GM21381 (cell line): Measurements from ENCODE around the gene TRAK1.

ENCODE experiments used
- ATAC-seq: cut with Tn5 transposase; IDR thresholded peaks from one replicate; pipeline ENCODE4 v1.9.1; 2021; ENCODE audit warnings: mild to moderate bottlenecking, moderate library complexity; ENCODE audit not compliant: unreplicated experiment

TRAK1 gene

GRCh38 chr3:42149975-42150374 is 58.8 kb downstream of the TRAK1 start:
- ATAC-seq = no peak

DNA sequence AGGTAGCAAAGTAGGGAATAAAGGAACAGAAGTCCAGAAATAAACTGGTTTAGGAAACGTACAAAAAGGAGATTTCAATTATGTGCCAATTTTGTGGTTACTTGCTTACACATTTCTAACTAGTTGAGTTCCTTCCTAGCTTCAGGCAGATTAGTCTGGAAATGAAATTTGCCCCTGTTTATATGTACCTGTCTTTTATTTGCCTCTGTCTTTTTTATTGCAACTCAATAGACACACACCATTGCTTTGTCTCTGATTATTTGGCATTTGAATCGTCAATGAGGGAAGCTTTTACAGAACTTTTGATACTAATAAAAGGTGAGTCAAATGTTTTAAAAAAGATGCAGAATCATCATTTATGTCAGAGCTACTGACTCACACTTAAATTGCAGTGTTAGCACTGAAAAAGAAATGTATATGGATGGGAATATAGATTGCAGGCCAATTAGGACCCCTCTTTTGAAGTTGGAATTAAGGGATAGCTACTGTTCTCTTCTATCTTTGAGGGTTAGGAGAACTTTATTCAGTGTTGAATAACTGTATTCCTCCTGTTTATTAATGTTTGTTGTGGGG is 60.5 kb downstream of the TRAK1 start:
- no peak for ATAC-seq

- ATAC-seq = no peak
These were observed 61.0 kb downstream of the TRAK1 start for GRCh38 chr3:42152193-42152592.

GRCh38 chr3:42153039-42153438 is 61.9 kb downstream of the TRAK1 start:
- ATAC-seq = no peak

DNA sequence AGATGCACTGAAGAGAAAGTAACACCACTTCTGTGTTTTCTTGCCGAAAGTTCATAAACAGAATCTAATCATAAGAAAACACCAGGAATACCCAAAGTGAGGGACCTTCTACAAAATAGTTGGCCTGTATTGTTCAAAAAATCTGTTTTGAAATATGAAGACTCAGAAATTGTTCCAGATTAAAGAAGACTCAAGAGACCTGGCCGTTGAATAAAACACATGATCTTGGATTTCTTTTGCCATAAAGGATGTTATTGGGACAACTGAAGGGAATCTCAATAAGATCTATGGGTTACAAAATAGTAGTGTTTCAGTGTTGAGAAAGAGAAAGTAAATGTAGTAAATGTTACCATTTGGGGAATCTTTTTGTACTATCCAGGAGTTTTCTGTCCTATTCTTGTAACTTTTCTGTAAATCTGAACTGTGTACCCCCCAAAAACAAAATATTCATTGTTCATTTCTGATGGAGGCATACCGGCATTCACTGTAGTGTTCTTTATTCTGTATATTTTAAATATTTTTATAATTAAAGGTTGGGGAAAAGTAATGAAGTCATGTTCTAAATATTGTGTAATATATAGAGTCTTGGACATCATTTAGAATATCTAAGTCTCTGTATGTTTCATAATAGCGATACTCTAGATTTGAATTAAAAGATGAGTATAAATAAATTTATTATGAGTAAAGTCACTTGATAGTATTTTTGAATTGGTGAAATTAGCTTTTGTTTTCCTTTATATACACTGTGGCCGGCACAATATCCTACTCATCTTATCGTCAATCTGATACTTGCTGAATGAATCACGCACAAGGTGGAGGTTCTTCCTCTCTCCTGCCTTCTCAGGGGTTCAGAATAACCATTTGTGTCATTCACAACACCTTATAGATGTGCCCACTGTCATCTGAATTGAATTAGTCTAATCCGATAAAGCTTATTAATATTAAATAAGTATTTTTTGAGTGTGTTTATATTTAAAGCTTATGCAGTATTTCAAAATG is 66.7 kb downstream of the TRAK1 start:
- ATAC-seq = no peak

- no peak for ATAC-seq
These were observed 68.0 kb downstream of the TRAK1 start for GRCh38 chr3:42159147-42159546.

- no peak for ATAC-seq
These were observed 68.7 kb downstream of the TRAK1 start for GRCh38 chr3:42159706-42160472.

DNA sequence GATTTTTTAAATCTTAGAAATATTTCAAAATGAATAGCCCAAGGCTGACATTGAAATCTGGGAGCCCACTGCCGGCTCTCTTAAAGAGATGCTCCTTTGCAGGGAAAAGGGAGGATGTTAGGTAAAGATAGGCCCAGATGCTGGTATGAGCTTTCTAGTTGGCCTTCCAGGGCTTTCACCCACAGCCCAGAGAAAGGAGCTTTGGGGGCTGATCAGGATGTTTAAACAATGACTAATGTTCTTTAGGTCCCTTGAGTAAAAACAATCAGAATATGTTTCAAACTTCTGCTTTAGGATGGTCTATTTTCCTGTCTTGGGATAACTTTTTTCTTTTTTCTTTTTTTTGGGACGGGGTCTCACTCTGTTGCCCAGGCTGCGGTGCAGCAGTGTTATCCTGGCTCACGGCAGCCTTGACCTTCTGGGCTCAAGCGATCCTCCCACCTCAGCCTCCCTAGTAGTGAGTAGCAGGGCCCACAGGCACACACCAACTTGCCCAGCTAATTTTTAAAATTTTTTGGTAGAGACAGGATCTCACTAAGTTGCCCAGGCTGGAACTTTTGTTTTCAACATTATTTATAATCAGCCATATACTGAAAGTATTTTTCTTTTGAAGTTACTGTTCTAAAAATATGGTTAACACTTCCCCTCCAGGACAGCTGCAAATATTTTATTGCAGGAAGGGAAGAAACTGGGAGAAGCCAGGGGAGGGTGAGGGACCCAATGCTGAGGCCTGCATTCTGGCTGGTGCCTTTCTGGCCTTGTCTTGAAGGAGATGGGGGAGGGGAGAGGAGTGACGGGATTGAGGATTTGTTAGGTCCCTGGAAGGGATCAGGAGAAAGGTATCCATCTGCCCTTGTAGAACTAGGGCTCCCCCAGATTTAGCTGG is 70.1 kb downstream of the TRAK1 start:
- ATAC-seq = no peak

DNA sequence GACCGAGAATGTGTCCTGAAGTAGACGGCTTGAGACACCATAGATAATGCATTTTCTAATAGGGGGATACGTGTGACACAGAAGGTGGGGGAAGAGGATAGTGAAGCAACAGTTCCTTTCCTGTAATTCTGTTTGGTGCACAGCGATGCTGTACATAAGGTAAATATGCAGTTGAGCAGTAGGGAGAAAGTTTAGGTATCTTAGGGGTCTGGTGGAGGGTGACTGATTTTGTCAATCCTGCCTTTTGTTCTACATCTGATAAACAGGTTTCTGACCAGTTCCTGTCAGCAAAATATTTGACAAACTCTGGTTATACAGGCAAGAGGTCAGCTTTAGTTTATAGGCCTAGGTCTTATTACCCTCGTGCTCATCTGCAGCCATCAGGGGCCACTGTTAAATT is 71.3 kb downstream of the TRAK1 start:
- no peak for ATAC-seq

DNA sequence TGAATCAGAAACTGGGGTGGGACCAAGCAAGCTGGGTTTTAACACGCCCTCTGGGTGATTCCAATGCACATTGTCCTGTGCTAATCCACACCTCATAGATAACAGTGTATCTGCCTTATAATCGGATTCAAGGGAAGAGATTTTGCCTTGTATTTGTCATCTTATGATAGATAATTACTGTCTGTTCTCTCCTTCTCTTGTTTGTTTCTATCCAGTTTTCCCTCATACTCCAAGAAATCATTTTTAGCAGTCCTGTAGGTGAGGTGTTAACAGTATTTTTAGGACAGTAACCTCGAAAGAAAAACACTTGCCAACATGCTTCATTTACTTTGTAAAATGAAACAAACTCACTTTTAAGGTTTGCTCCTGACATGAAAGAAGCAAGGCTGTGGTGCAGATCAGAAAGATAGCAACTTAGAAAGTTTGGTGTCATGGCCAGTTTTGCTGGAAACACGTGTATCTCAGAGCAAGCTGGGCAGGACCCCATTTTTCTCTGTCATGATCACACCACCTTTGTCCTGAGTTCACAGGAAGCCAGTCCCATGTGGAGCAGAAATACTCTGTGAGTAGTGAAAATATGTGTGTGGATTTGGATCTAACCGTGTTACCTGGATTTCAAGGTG is 72.6 kb downstream of the TRAK1 start:
- ATAC-seq = no peak

DNA sequence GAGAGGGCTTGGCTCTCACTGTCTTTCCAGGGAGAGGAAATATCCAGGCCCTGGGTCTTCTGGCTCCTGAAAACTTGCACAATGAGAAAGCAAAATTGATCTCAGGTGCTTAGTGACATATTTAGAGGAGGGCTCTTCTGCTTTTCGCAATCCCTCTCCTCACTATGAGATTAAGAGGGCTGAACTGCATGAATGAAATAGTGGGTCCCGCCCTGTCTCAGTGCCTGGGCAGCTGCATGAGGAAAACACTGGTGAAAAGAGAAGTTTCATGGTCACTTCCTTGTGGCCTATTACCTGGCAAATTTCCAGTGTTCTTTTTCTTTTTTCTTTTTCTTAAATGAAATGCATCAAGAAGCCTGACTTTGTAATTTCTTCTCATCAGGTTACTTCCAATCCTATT is 73.5 kb downstream of the TRAK1 start:
- no peak for ATAC-seq

DNA sequence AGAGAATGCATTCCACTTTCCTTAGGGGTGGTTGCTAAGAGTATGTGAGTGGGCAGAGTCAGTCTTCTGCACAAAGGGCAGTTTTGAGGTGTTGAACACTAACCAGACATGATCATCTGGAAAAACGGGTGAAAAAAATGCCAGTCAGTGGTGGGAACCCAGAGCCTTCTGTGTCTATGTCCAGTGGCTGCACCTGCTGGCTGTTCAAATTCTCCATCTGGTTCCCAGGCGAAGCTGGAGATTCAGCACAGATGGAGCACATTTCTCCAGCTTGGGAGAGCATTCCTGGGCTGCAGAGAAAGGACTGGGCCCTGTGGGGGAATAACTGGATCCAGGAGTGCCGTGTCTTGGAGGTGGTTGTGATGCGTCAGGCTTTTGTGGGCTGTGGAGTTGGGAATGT is 74.1 kb downstream of the TRAK1 start:
- no peak for ATAC-seq

GRCh38 chr3:42166214-42166613 is 75.1 kb downstream of the TRAK1 start:
- no peak for ATAC-seq

DNA sequence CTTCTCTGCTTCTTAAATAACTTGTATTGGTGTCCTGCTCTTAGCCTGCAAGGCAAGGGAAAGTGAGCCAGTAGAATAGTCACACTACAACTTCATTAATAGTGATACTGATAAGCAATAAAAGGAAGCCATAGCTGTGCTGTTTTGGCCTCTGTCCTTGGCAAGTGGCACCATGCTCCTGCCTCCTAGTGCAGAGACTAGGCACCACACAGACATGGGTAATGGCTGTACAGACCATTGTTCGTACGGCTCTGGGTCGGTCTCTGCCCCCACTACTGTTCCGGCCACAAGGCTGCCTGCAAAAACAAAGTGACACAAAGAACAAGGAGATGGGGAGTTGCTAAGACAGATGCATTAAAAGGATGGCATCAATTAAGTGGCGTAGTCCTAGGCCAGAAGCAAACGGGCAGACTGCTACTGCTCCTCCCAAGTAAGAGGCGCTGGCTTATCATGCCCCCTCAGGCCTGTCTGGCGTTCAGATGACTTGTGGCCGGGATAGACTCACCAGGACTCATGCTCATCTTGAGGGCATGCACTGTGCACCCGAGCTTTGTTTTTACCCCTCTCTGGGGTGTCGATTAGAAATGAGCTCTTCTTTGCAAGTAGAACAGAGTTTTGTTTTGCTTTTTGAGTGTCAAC is 75.6 kb downstream of the TRAK1 start:
- no peak for ATAC-seq

GRCh38 chr3:42169579-42170120 is 78.5 kb downstream of the TRAK1 start:
- ATAC-seq = no peak

DNA sequence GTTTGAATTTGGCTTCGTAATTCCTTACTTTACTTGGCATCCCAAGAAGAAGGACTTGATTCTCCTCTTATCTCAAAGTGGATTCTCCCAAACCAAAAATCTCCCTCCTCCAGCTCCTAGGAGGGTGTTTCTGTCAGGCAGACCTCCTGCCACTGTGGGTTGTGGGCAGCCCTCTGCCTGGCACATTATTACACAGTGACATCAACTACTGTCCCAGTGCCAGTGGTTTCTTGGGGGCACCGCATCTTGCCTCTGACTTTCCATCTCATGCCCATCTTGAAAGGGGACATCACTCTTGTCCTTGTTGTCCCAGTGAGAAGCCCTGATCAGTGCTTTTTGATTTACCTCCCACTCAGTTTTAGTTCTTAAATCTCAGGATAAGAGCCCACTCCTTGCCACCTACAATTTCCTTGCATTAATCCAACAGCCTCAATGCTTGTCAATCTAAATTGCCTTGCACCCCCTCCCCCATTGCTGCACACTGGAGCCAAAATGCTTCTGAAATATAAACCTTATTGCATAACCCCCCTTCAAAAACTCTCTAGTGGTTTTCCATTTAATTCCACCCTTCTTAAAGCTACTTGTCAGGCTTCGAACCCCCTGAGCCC is 81.0 kb downstream of the TRAK1 start:
- no peak for ATAC-seq

DNA sequence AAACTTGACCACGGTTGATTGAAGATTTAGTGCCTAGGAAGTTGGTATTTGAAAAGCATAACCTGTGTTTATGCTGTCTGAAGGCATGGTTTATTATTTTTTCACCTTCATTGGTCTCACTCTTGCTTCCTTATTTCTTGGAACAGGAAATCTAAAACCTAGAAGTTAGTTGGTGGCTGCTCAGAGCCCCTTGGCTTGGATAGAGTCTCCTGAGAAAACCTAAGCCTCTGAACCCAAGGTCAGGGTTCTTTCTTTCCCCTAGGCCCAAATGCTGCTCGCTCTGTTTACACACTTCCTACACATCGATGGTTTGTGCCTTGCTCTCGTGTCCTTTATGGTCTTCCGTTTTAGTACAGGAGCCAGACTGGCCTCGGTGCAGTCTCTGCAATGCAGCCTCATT is 82.2 kb downstream of the TRAK1 start:
- ATAC-seq = no peak

- ATAC-seq = no peak
These were observed 83.7 kb downstream of the TRAK1 start for GRCh38 chr3:42174679-42175385.
